Activated CD4-positive, alpha-beta memory T cell treated with anti-CD3 and anti-CD28 coated beads, Interleukin-2, amount 10 ng/mL, durations not matched to agents 7 days and 5 days (primary cell): ENCODE results near the gene CEMP1. TPM values are rescaled to one million over a fixed set of nuclear protein-coding genes. Genes with fewer than 3 reads are reported as not detected.
"Not testable (repeated sequence)": the region's sequence is repeated elsewhere in the genome, so short reads cannot be mapped to it uniquely, and the experiment has no call there.

Source experiments
- CTCF ChIA-PET: fragments of 350-600 bp; sonication (Branson Sonifier 250); formaldehyde crosslinking; loops from one replicate; lab custom pipeline; 2021; ENCODE audit warnings: antibody characterized with exemption, inconsistent platforms; lab: Charles Lee
- POLR2A ChIA-PET: fragments of 350-600 bp; sonication (Branson Sonifier 250); formaldehyde crosslinking; loops from one replicate; lab custom pipeline; 2021; ENCODE audit warnings: antibody characterized with exemption; lab: Charles Lee
- DNase-seq: peaks from one replicate; pipeline ENCODE4 v3.0.0-alpha.2; 2020
- H3K27ac Mint-ChIP-seq: one replicate; pipeline ENCODE4 v1.8.0; 2021; ENCODE audit warnings: mild to moderate bottlenecking, mixed read lengths
- H3K27me3 Mint-ChIP-seq: one replicate; pipeline ENCODE4 v1.8.0; 2021; ENCODE audit warnings: mixed read lengths
- H3K36me3 Mint-ChIP-seq: one replicate; pipeline ENCODE4 v1.8.0; 2021; ENCODE audit warnings: low read depth, mixed read lengths
- H3K4me1 Mint-ChIP-seq: one replicate; pipeline ENCODE4 v1.8.0; 2021; ENCODE audit warnings: mixed read lengths
- H3K4me3 Mint-ChIP-seq: one replicate; pipeline ENCODE4 v1.8.0; 2021; ENCODE audit warnings: mild to moderate bottlenecking, mixed read lengths
- H3K9me3 Mint-ChIP-seq: one replicate; pipeline ENCODE4 v1.8.0; 2021; ENCODE audit warnings: mixed read lengths
- total RNA-seq, 2 experiments: library from RNA; stranded (reverse); gene quantifications; one replicate each; pipeline ENCODE4 v1.2.3, GENCODE V29; 2021

Gene CEMP1
- total RNA-seq, 2 experiments from 2014 or later = 0.23 TPM; not detected in 1

DNA sequence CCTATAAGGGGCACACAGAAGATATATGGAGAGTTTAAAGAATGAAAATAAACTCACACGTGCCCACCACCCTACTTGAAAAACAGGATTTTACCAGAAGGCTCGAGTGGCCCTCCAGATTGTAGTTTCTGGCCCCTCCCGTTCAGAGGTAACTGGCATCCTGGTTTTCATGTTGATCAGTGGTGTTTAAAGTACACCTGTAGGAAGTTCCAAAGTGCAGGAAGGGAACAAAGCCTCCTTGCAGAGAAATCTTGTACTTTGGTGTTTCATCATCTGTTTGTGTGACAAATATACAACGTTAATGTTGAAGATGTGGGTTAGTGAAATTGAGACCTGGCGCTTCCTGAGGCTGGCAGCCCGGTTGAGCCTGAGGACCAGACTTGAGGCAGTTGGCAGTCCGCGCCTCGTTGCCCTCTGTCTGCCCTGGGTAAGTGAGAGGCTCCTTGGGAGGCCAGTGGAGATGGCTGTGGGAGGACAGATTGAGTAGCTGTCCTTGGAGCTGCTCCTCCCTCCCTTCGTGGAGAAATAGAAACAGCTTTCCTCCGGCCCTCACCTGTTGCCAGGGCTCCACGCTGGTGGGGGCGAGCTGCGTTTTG is 19.2 kb upstream of the CEMP1 start:
- H3K4me3 Mint-ChIP-seq, H3K27me3 Mint-ChIP-seq, CTCF ChIA-PET, H3K36me3 Mint-ChIP-seq, POLR2A ChIA-PET, H3K27ac Mint-ChIP-seq, H3K4me1 Mint-ChIP-seq, H3K9me3 Mint-ChIP-seq, DNase-seq: not testable (repeated sequence)

DNA sequence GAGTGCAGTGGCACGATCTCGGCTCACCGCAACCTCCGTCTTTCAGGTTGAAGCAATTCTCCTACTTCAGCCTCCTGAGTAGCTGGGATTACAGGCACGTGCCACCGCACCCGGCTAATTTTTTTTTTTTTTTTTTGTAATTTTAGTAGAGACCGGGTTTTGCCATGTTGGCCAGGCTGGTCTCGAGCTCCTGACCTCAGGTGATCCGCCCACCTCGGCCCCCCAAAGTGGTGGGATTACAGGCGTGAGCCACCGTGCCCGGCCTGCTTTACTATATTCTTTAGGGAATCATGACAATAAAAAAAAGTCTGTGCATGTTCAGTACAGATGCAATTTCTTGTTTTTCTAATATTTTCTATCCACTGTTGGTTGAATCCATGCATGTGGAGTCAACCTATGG is 12.6 kb upstream of the CEMP1 start:
- H3K4me3 Mint-ChIP-seq, CTCF ChIA-PET, POLR2A ChIA-PET, DNase-seq, H3K9me3 Mint-ChIP-seq, H3K27ac Mint-ChIP-seq, H3K27me3 Mint-ChIP-seq: not testable (repeated sequence)
- Mint-ChIP-seq H3K4me1 (peaks cover 27% of the 10 kb centered on the region), H3K36me3 (peaks cover 11% of the 10 kb centered on the region)

DNA sequence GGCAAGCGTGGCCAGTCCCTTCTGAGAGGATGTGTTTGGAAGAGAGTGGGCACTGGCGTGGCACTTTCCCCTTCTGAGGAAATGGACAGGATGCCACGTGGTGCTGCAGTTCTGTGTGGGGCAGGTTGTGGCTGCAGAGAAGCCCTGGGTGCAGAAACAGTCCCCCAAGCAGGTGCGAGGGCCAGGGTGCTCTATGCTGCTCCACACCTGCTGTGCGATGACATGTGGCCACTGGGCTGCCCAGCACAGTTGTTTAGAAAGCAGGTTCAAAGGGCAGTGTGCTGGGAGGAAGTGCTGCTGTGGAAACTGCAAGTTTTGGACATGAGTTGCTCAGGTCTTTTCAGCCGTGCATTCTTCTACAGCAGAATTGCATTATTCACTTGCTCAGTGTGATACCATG is 10.2 kb upstream of the CEMP1 start:
- Mint-ChIP-seq H3K36me3 (peaks cover 13% of the 10 kb centered on the region), H3K4me1 (peaks cover 36% of the 10 kb centered on the region)
- H3K9me3 Mint-ChIP-seq, H3K4me3 Mint-ChIP-seq, H3K27ac Mint-ChIP-seq, CTCF ChIA-PET, H3K27me3 Mint-ChIP-seq, DNase-seq, POLR2A ChIA-PET: not testable (repeated sequence)

DNA sequence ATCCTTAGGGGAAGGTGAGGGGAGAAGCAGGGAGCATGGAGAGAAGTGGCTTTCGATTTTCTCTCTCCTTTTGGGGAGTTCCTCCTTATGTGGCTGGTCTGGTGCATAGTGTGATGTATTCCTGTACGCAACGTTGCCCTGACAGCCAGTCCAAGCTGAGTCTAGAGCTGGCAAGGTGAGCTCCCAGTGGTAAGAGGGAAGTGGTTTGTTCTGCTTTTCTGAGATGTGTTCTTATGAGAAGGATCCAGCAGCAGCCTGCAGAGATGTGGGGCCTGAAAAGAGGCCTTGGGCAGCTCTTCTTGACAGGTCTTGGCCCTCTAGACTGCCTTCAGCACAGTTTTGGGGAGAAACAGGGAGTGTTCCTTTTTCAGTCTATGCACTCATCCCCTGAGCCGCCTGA is 9.7 kb upstream of the CEMP1 start:
- H3K27ac Mint-ChIP-seq, H3K4me3 Mint-ChIP-seq, POLR2A ChIA-PET, H3K9me3 Mint-ChIP-seq, CTCF ChIA-PET, H3K27me3 Mint-ChIP-seq, DNase-seq: not testable (repeated sequence)
- H3K36me3 Mint-ChIP-seq = peaks cover 13% of the 10 kb centered on the region
- H3K4me1 Mint-ChIP-seq = peaks cover 38% of the 10 kb centered on the region

DNA sequence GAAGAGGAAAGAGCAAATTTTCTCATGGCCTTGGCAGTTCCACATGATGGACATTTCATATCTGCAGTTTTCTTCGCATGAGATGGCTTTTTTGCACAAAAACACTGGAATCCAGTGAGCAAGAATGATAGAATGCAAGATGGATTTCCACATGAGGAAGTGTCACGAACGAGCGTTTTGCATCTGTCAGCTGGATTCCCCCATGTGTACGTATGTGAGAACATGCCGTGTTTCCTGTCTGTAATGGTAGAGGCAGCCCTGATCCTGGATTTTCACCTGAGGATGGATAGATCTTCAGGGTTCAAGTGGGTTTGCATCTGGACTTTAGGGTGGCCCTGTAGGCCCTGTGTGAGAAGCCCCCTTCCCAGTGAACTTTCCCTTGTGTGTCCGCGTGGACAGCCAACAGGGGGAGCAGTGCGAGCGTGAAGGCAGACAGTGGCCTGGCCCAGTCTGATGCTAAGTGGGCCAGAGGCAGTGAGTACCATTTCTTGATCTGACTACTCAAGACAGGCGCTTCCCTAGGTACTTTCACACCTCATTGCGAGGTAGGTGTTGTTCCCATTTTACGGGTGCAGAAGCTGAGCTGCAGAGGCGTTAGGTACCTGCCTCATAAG is 8.7 kb upstream of the CEMP1 start:
- H3K27ac Mint-ChIP-seq = peak overlapping the region; percentile 62
- peaks cover 13% of the 10 kb centered on the region for H3K36me3 Mint-ChIP-seq
- CTCF ChIA-PET, H3K27me3 Mint-ChIP-seq, DNase-seq, POLR2A ChIA-PET, H3K9me3 Mint-ChIP-seq: not testable (repeated sequence)
- peak overlapping the region; percentile 82 for H3K4me3 Mint-ChIP-seq
- peaks cover 38% of the 10 kb centered on the region for H3K4me1 Mint-ChIP-seq

DNA sequence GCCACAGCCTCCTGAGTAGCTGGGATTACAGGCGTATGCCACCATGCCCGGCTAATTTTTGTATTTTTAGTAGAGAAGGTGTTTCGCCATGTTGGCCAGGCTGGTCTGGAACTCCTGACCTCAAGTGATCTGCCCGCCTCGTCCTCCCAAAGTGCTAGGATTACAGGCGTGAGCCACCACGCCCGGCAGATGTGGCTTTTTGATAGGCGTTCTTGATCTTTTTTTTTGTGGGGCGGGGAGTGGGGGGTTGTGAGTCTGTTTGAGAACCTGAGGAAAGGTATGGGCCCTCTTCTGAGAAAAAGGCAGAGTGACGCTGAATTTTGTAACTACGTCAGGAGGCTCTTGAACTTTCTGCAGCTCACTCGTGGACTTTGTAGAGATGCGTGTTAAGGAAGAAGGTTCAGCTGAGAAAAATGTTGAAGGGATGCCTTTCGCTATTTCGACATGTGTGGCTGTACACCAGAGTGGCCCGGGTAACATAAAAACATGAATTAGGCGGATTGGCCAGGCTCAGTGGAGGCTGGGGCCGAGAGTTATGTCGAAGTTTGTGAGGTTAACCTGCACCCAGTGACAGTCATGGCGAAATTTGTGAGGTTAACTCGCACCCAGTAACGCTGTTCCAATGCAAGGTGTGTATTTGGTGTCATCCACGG is 8.1 kb upstream of the CEMP1 start:
- POLR2A ChIA-PET = interaction anchor here (2.6 kb wide), 1 partner anchor 19 kb away, joined by 21 read pairs; the partner anchor contains the start of gene AMDHD2
- H3K27me3 Mint-ChIP-seq, CTCF ChIA-PET, H3K9me3 Mint-ChIP-seq, DNase-seq: not testable (repeated sequence)
- H3K4me1 Mint-ChIP-seq = peaks cover 38% of the 10 kb centered on the region
- peak overlapping the region; percentile 82 for H3K4me3 Mint-ChIP-seq
- peak overlapping the region; percentile 62 for H3K27ac Mint-ChIP-seq
- H3K36me3 Mint-ChIP-seq = peaks cover 13% of the 10 kb centered on the region

DNA sequence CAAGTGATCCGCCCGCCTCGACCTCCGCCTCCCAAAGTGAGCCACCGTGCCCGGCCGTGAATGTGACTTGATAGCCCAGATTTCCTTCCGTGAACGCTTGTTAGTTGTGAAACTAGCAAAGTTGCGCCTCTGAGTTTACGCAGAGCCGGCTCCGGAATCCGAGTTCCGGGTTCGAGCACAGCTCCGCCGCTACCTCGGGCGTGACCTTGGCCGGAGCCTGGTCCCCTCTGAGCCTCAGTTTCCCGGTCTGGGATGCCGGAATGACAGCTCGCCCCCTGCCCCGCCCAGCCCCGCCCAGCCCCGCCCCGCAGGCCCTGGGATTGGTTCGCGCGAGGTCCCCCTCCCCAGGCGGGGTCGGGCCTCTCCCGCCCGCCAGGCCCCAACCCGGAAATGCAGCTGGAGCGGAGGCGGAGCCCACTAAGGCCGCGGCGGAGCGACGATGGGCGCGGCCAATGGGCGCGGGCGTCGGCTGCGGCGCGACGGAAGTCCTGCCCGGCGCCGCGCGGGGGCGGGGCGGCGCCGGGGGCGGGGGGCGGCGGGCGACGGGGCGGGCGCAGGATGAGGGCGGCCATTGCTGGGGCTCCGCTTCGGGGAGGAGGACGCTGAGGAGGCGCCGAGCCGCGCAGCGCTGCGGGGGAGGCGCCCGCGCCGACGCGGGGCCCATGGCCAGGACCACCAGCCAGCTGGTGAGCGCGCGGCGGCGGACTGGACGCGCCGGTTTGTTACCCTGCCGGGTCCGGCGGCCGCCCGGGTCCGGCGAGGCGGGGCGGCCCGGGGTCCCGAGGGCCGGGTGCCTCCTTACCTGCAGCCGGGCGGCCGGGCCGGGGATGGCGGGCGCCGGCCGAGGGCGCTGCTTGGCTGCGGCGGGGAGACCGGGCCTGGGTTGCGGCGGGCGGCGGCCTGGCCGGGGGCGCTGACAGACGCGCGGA is 6.5 kb upstream of the CEMP1 start, which contains the start of gene PDPK1:
TSS of gene PDPK1 (plus strand) at position 571 of the 929 bp plus-strand sequence. CDS start at position 663, 92 bp downstream.
- Mint-ChIP-seq H3K36me3 (peaks cover 13% of the 10 kb centered on the region), H3K4me3 (peak within 1 kb of the TSS; percentile 84), H3K27me3 (no peaks in the 10 kb centered on the region), H3K4me1 (peaks cover 51% of the 10 kb centered on the region), H3K27ac (peak within 1 kb of the TSS; percentile 89), H3K9me3 (no peaks in the 10 kb centered on the region)
- peak; percentile 96 for DNase-seq
- POLR2A ChIA-PET = interaction anchor here (0.6 to 2.6 kb wide), 9 partner anchors 13 to 755 kb away, joined by 3 to 21 read pairs (median 4); partner anchors contain the start of genes AMDHD2, ATP6V0C, CCNF and NUBP2
- CTCF ChIA-PET = interaction anchor here (1.6 kb wide), 1 partner anchor 17 kb away, joined by 7 read pairs; the partner anchor contains the start of gene AMDHD2

DNA sequence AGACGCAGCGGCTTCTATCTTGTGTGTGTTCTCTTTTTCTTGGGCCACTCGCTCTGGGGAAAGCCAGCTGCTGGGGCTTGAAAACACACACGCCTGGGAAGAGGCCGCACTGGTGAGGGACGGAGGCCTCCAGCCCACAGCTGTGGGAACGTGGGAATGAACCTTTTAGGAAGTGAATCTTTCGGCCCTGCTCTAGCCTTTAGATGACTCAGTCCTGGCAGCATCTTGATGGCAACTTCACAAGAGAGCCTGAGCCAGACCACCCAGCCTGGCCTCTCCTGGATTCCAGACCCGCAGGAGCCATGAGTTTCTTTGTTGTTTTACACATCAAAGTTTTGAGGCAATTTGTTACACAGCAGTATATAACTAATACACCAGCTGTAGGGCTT is 4.4 kb upstream of the CEMP1 start:
- Mint-ChIP-seq H3K4me3 (peak overlapping the region; percentile 32), H3K4me1 (peaks cover 53% of the 10 kb centered on the region), H3K36me3 (peaks cover 9% of the 10 kb centered on the region), H3K27ac (no peak overlapping the region), H3K27me3 (no peaks in the 10 kb centered on the region), H3K9me3 (no peaks in the 10 kb centered on the region)
- CTCF ChIA-PET = no interaction called here
- DNase-seq = no peak
- POLR2A ChIA-PET = interaction anchor here (0.6 to 1.5 kb wide), 3 partner anchors 11 to 63 kb away, joined by 3 to 5 read pairs (median 3); partner anchors contain the start of gene AMDHD2

DNA sequence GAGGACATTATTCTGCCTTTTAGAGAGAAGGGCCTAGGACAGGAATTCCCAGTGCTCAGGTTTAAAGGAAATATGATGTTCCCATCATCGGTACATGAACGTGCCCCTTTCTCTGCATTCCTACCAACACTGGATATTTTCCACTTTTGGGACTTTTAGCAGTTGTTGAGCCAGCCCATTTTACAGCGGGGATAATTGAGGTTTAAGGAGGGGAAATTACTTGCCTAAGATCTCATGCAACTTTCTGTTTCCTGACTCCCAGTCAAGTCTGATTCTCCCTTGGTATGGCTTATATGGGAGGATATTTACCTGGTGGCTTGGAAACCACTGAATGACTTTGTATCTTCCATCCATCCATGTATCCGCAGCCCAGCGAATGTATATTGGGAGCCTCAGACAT is 3.1 kb upstream of the CEMP1 start:
- H3K27me3 Mint-ChIP-seq, CTCF ChIA-PET, DNase-seq, H3K9me3 Mint-ChIP-seq, H3K36me3 Mint-ChIP-seq: not testable (repeated sequence)
- Mint-ChIP-seq H3K4me1 (peaks cover 42% of the 10 kb centered on the region), H3K4me3 (peak overlapping the region; percentile 52), H3K27ac (peak overlapping the region; percentile 76)
- POLR2A ChIA-PET = interaction anchor here (1.4 kb wide), 1 partner anchor 20 kb away, joined by 3 read pairs; no protein-coding TSS in a partner anchor

DNA sequence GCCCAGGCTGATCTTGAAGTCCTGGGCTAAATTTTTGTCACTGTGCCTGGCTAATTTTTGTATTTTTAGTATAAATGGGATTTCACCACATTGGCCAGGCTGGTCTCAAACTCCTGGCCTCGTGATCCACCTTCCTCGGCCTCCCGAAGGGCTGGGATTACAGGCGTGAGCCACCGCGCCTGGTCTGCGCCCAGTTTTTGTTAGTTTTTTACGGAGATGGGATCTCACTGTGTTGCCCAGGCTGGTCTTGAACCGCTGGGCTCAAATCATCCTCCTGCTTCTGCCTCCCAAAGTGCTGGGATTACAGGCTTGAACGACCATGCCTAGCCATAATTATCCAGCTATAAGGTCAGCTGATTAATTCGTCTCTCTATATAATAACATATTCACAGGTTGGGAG is 2.7 kb upstream of the CEMP1 start:
- no peaks in the 10 kb centered on the region for H3K9me3 Mint-ChIP-seq
- ChIA-PET CTCF (no interaction called here), POLR2A (interaction anchor here (1.4 to 3.7 kb wide), 2 partner anchors 14 to 19 kb away, joined by 3 to 67 read pairs; partner anchors contain the start of gene AMDHD2)
- H3K27ac Mint-ChIP-seq = peak overlapping the region; percentile 76
- H3K36me3 Mint-ChIP-seq = peaks cover 2% of the 10 kb centered on the region
- H3K4me3 Mint-ChIP-seq = peak overlapping the region; percentile 52
- no peak for DNase-seq
- H3K27me3 Mint-ChIP-seq = no peaks in the 10 kb centered on the region
- H3K4me1 Mint-ChIP-seq = peaks cover 38% of the 10 kb centered on the region

DNA sequence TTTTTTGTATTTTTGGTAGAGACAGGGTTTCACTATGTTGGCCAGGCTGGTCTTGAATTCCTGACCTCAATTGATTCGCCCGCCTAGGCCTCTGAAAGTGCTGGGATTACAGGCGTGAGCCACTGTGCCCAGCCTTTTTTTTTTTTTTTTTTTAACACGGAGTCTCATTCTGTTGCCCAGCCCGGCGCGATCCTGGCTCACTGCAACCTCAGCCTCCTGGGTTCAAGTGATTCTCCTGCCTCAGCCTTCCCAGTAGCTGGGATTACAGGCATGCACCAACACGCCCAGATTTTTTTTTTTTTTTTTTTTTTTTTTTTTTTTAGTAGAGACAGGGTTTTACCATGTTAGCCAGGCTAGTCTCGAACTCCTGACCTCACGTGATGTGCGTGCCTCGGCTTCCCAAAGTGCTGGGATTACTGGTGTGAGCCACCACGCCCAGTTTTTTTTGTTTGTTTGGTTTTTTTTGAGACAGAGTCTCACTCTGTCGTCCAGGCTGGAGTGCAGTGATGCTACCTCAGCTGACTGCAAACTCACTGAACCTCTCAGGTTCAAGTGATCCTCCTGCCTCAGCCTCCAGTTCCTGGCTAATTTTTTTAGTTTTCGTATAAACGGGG is 2.0 kb upstream of the CEMP1 start:
- not testable (repeated sequence) for H3K27me3 Mint-ChIP-seq, H3K36me3 Mint-ChIP-seq, DNase-seq, H3K9me3 Mint-ChIP-seq
- H3K27ac Mint-ChIP-seq = peak overlapping the region; percentile 100
- H3K4me1 Mint-ChIP-seq = peaks cover 34% of the 10 kb centered on the region
- peak overlapping the region; percentile 98 for H3K4me3 Mint-ChIP-seq
- POLR2A ChIA-PET = interaction anchor here (0.7 to 3.7 kb wide), 8 partner anchors 13 to 1163 kb away, joined by 3 to 67 read pairs (median 5); partner anchors contain the start of genes AMDHD2, ATP6V0C, PGP and TRAF7
- CTCF ChIA-PET = interaction anchor here (1.1 kb wide), 1 partner anchor 13 kb away, joined by 6 read pairs; the partner anchor contains the start of gene AMDHD2
